T47D (cell line): ENCODE results near the gene CABLES2.

Source experiments
- DNase-seq, 2 experiments: peaks; one replicate each; pipeline versions ENCODE4 v3.0.0 to v3.0.0-alpha.2; 2011 to 2012; ENCODE audit warnings: low read depth in 1 of 2, low spot score in 1 of 2
- JUND ChIP-seq: IDR thresholded peaks from 2 replicates; pipeline ENCODE4 v1.6.1; 2012; ENCODE audit warnings: low read depth
- in situ Hi-C: cut with HindIII; loops from 2 replicates; pipeline ENCODE4 v1.10.0; 2016; ENCODE audit warnings: low sequenced_read_pairs, low pct_unique_long_range_greater_than_20kb

The CABLES2 gene

GRCh38 chr20:62350629-62351422 is 56.3 kb downstream of the CABLES2 start:
- in situ Hi-C loops, result no loop called here
- no peak for DNase-seq
- no peak for TF ChIP-seq JUND

GRCh38 chr20:62350098-62350628 is 56.9 kb downstream of the CABLES2 start:
- peak in 1 of 2 experiments; percentile 77 for DNase-seq
- in situ Hi-C loops, result no loop called here
- no peak; the same call in 1 of the 2 replicates for TF ChIP-seq JUND

- DNase-seq, result no peak
- in situ Hi-C loops, result no loop called here
- TF ChIP-seq JUND, result no peak
These were observed 57.5 kb downstream of the CABLES2 start for GRCh38 chr20:62349556-62350097.

- in situ Hi-C loops, result no loop called here
- DNase-seq, result no peak
- no peak for TF ChIP-seq JUND
These were observed 58.5 kb downstream of the CABLES2 start for GRCh38 chr20:62348604-62349003.

- in situ Hi-C loops, result no loop called here
- DNase-seq, result no peak
- no peak for TF ChIP-seq JUND
These were observed 59.6 kb downstream of the CABLES2 start for GRCh38 chr20:62347445-62347844.

- no peak for TF ChIP-seq JUND
- in situ Hi-C loops, result no loop called here
- DNase-seq, result no peak
These were observed 60.0 kb downstream of the CABLES2 start for GRCh38 chr20:62347151-62347404.

GRCh38 chr20:62346398-62347150 is 60.5 kb downstream of the CABLES2 start:
- no peak for TF ChIP-seq JUND
- in situ Hi-C loops, result no loop called here
- DNase-seq, result no peak

- no peak for TF ChIP-seq JUND
- in situ Hi-C loops, result no loop called here
- no peak for DNase-seq
These were observed 61.3 kb downstream of the CABLES2 start for GRCh38 chr20:62345681-62346370.

- TF ChIP-seq JUND, result no peak
- in situ Hi-C loops, result no loop called here
- no peak for DNase-seq
These were observed 62.3 kb downstream of the CABLES2 start for GRCh38 chr20:62344782-62345181.

- in situ Hi-C loops, result no loop called here
These were observed 63.0 kb downstream of the CABLES2 start for GRCh38 chr20:62344092-62344491.

GRCh38 chr20:62342910-62343309 is 64.2 kb downstream of the CABLES2 start:
- TF ChIP-seq JUND, result no peak
- in situ Hi-C loops, result no loop called here

More at GRCh38 chr20:62344092-62344491, 63.0 kb downstream of the CABLES2 start:
- TF ChIP-seq JUND, result no peak
- no peak for DNase-seq

GRCh38 chr20:62339647-62340062 is 67.4 kb downstream of the CABLES2 start:
- in situ Hi-C loops, result no loop called here
- TF ChIP-seq JUND, result no peak
- DNase-seq, result no peak

More at GRCh38 chr20:62342910-62343309, 64.2 kb downstream of the CABLES2 start:
- no peak for DNase-seq
